Thyroid gland (tissue), 4 donors: ENCODE measurements around the gene PABPC1L.

Source experiments
- CTCF ChIP-seq, 6 experiments: fragments of 200-600 bp in 3 of 6; fragments of 450-650 bp in 3 of 6; sonication (generic) in 3 of 6; IDR thresholded peaks; one replicate each; pipeline ENCODE4 v1.5.1; 2016 to 2019; ENCODE audit warnings: antibody characterized with exemption in 6 of 6, mild to moderate bottlenecking in 2 of 6, inconsistent platforms in 1 of 6, moderate library complexity in 1 of 6
- POLR2A ChIP-seq, 2 donors: fragments of 450-650 bp; IDR thresholded peaks; one replicate each; pipeline ENCODE4 v1.6.1; 2017; ENCODE audit warnings: antibody characterized with exemption in 2 of 2, mild to moderate bottlenecking in 2 of 2, moderate library complexity in 1 of 2

- TF ChIP-seq POLR2A (IDR thresholded peaks at IDR 0.05) (no peak), CTCF (IDR thresholded peaks at IDR 0.05) (no peak)
Observed at GRCh38 chr20:44936510-44936909, 26.6 kb downstream of the PABPC1L start.
